Left kidney (tissue), 2 donors: ENCODE data around the gene SELENOI. TPM values are rescaled to one million over a fixed set of nuclear protein-coding genes. Genes with fewer than 3 reads are reported as not detected.
"Not testable (repeated sequence)": the region's sequence is repeated elsewhere in the genome, so short reads cannot be mapped to it uniquely, and the experiment has no call there.

Experiments used
- DNase-seq: peaks from one replicate; pipeline ENCODE4 v3.0.0-alpha.2; 2013
- polyA plus RNA-seq: library from polyadenylated mRNA; unstranded; fragments of 120-200 nt; gene quantifications from one replicate; pipeline ENCODE4 v1.2.1, GENCODE V29; 2013; ENCODE audit not compliant: insufficient read length

The SELENOI gene
- polyA plus RNA-seq, 1 donor: 27.6 TPM

- DNase-seq: no peak
Measured at GRCh38 chr2:26356111-26356510, 10.2 kb downstream of the SELENOI start.

GRCh38 chr2:26356771-26357170 is 10.8 kb downstream of the SELENOI start:
- no peak for DNase-seq

- no peak for DNase-seq
Measured at GRCh38 chr2:26359886-26360473, 14.0 kb downstream of the SELENOI start.

GRCh38 chr2:26363323-26363722 is 17.4 kb downstream of the SELENOI start:
- no peak for DNase-seq

GRCh38 chr2:26363958-26364357 is 18.0 kb downstream of the SELENOI start:
- no peak for DNase-seq

- DNase-seq: no peak
Measured at GRCh38 chr2:26364669-26365068, 18.7 kb downstream of the SELENOI start.

- no peak for DNase-seq
Measured at GRCh38 chr2:26366957-26367356, 21.0 kb downstream of the SELENOI start.

- DNase-seq: not testable (repeated sequence)
Measured at GRCh38 chr2:26369664-26370063, 23.7 kb downstream of the SELENOI start.

- not testable (repeated sequence) for DNase-seq
Measured at GRCh38 chr2:26370909-26371308, 25.0 kb downstream of the SELENOI start.

- DNase-seq: no peak
Measured at GRCh38 chr2:26376799-26377198, 30.9 kb downstream of the SELENOI start.

GRCh38 chr2:26380281-26380680 is 34.3 kb downstream of the SELENOI start:
- DNase-seq: no peak

- DNase-seq: no peak
Measured at GRCh38 chr2:26382564-26382963, 36.6 kb downstream of the SELENOI start.

- no peak for DNase-seq
Measured at GRCh38 chr2:26384183-26384582, 38.2 kb downstream of the SELENOI start.

GRCh38 chr2:26384597-26384996 is 38.7 kb downstream of the SELENOI start:
- DNase-seq: no peak

- no peak for DNase-seq
Measured at GRCh38 chr2:26387189-26387588, 41.2 kb downstream of the SELENOI start.

- DNase-seq: no peak
Measured at GRCh38 chr2:26394694-26395093, 48.8 kb downstream of the SELENOI start.

GRCh38 chr2:26395394-26395793 is 49.5 kb downstream of the SELENOI start:
- DNase-seq: no peak

GRCh38 chr2:26396734-26397298 is 50.9 kb downstream of the SELENOI start:
- no peak for DNase-seq

GRCh38 chr2:26399771-26400376 is 53.9 kb downstream of the SELENOI start:
- no peak for DNase-seq

- no peak for DNase-seq
Measured at GRCh38 chr2:26400723-26401122, 54.8 kb downstream of the SELENOI start.

- DNase-seq: peak; percentile 87
Measured at GRCh38 chr2:26401739-26402541, 56.0 kb downstream of the SELENOI start, which contains the start of gene DRC1. DRC1 (plus strand) TSS chr2:26401920; CDS start chr2:26401990, 70 bp downstream.

GRCh38 chr2:26407526-26407925 is 61.6 kb downstream of the SELENOI start:
- DNase-seq: no peak

GRCh38 chr2:26409785-26410184 is 63.8 kb downstream of the SELENOI start:
- no peak for DNase-seq
